Fibroblast of lung (primary cell): ENCODE results near the gene RUNX1.

Source experiments
- CTCF ChIP-seq, 2 donors: IDR thresholded peaks in 1 of 2; conservative IDR thresholded peaks in 1 of 2; 1 replicate in 1 of 2; 2 replicates in 1 of 2; pipeline ENCODE4 v1.5.1; 2011 to 2012; ENCODE audit warnings: low read length in 2 of 2, control low read depth in 1 of 2, inconsistent platforms in 1 of 2, low read depth in 1 of 2, mild to moderate bottlenecking in 1 of 2
- EZH2 ChIP-seq: IDR thresholded peaks from 2 replicates; pipeline ENCODE4 v1.5.1; 2012; ENCODE audit warnings: low read length, control low read depth, mild to moderate bottlenecking; ENCODE audit errors: missing control alignments

GRCh38 chr21:34870246-34870645 lies 178.9 kb downstream of the RUNX1 start:
- TF ChIP-seq CTCF (conservative IDR thresholded peaks at IDR 0.05 in 1 of 2, IDR thresholded peaks at IDR 0.05 in 1 of 2; ENCODE audit: low read depth in 1 of 2, low read length in 2 of 2) (no peak), EZH2 (no peak)
